Measurements from ENCODE around the gene HARBI1. TPM values are rescaled to one million over a fixed set of nuclear protein-coding genes. Genes with fewer than 3 reads are reported as not detected.

HARBI1 gene
- total and polyA plus RNA-seq, 3 experiments from 2014 or later = 4.6 to 12.9 (median 5.3) TPM

- POLR2A ChIA-PET = no interaction called here
- Histone ChIP-seq H3K36me3 (ENCODE audit: insufficient read depth, low read length) (no peaks in the 10 kb centered on the region), H3K4me1 (ENCODE audit: insufficient read depth, low read length) (no peaks in the 10 kb centered on the region), H3K9me3 (ENCODE audit: low read length) (no peaks in the 10 kb centered on the region), H3K4me3 (ENCODE audit: low read length) (no peak overlapping the region), H3K27ac (ENCODE audit: low read depth, low read length) (no peak overlapping the region), H3K27me3 (ENCODE audit: insufficient read depth, low read length, poor library complexity, severe bottlenecking) (no peaks in the 10 kb centered on the region)
- no peaks in the 10 kb centered on the region for H3K9me3 Mint-ChIP-seq
- H3K27ac Mint-ChIP-seq = no peak overlapping the region
- H3K27me3 Mint-ChIP-seq = no peaks in the 10 kb centered on the region
- H3K4me1 Mint-ChIP-seq = no peaks in the 10 kb centered on the region
- no peak overlapping the region for H3K4me3 Mint-ChIP-seq
- DNase-seq = no peak
- H3K36me3 Mint-ChIP-seq = peaks cover 0 to 14% (median 0%) of the 10 kb centered on the region in 3 donors
- CTCF ChIA-PET = no interaction called here
Observed at GRCh38 chr11:46600194-46600960, 16.6 kb downstream of the HARBI1 start.

GRCh38 chr11:46599340-46600193 lies 17.5 kb downstream of the HARBI1 start:
- no peaks in the 10 kb centered on the region for H3K27me3 ChIP-seq (ENCODE audit: insufficient read depth, low read length, poor library complexity, severe bottlenecking)
- peak overlapping the region in 1 of 8 donors; percentile 68 for H3K27ac Mint-ChIP-seq
- POLR2A ChIA-PET = no interaction called here

GRCh38 chr11:46597609-46598219 lies 19.3 kb downstream of the HARBI1 start:
- H3K9me3 Mint-ChIP-seq = no peaks in the 10 kb centered on the region
- no peak overlapping the region for H3K27ac ChIP-seq (ENCODE audit: low read depth, low read length)
- no peaks in the 10 kb centered on the region for H3K36me3 ChIP-seq (ENCODE audit: insufficient read depth, low read length)
- H3K27me3 ChIP-seq (ENCODE audit: insufficient read depth, low read length, poor library complexity, severe bottlenecking) = no peaks in the 10 kb centered on the region
- POLR2A ChIA-PET = no interaction called here
- no peak overlapping the region for H3K27ac Mint-ChIP-seq
- H3K4me3 Mint-ChIP-seq = peak overlapping the region in 1 of 7 donors; percentile 17
- H3K36me3 Mint-ChIP-seq = peaks cover 0 to 14% (median 0%) of the 10 kb centered on the region in 3 donors
- no peak for DNase-seq
- peaks cover 0 to 1% of the 10 kb centered on the region in 2 donors for H3K27me3 Mint-ChIP-seq
- CTCF ChIA-PET = interaction anchor here (0.7 kb wide), 2 partner anchors 207 to 1037 kb away, joined by 3 read pairs; no protein-coding TSS in a partner anchor
- no peak overlapping the region for H3K4me3 ChIP-seq (ENCODE audit: low read length)
- peaks cover 14 to 17% (median 16%) of the 10 kb centered on the region in 3 donors for H3K4me1 Mint-ChIP-seq
- H3K4me1 ChIP-seq (ENCODE audit: insufficient read depth, low read length) = peaks cover 14% of the 10 kb centered on the region
- no peaks in the 10 kb centered on the region for H3K9me3 ChIP-seq (ENCODE audit: low read length)

More at GRCh38 chr11:46599340-46600193, 17.5 kb downstream of the HARBI1 start:
- H3K36me3 ChIP-seq (ENCODE audit: insufficient read depth, low read length) = no peaks in the 10 kb centered on the region
- no peak overlapping the region for H3K27ac ChIP-seq (ENCODE audit: low read depth, low read length)
- H3K9me3 ChIP-seq (ENCODE audit: low read length) = no peaks in the 10 kb centered on the region
- no peaks in the 10 kb centered on the region for H3K4me1 Mint-ChIP-seq
- H3K4me3 Mint-ChIP-seq = peak overlapping the region in 1 of 7 donors; percentile 35
- H3K4me3 ChIP-seq (ENCODE audit: low read length) = no peak overlapping the region
- peaks cover 2% of the 10 kb centered on the region for H3K4me1 ChIP-seq (ENCODE audit: insufficient read depth, low read length)
- no peak for DNase-seq
- H3K9me3 Mint-ChIP-seq = no peaks in the 10 kb centered on the region
- CTCF ChIA-PET = no interaction called here
- H3K36me3 Mint-ChIP-seq = peaks cover 0 to 14% (median 0%) of the 10 kb centered on the region in 3 donors
- no peaks in the 10 kb centered on the region for H3K27me3 Mint-ChIP-seq

- Mint-ChIP-seq H3K4me1 (peaks cover 19 to 23% (median 22%) of the 10 kb centered on the region in 3 donors), H3K27me3 (peaks cover 0 to 1% of the 10 kb centered on the region in 2 donors), H3K36me3 (peaks cover 0 to 13% (median 0%) of the 10 kb centered on the region in 3 donors), H3K9me3 (no peaks in the 10 kb centered on the region), H3K27ac (no peak overlapping the region), H3K4me3 (no peak overlapping the region)
- Histone ChIP-seq H3K4me1 (ENCODE audit: insufficient read depth, low read length) (peaks cover 20% of the 10 kb centered on the region), H3K27me3 (ENCODE audit: insufficient read depth, low read length, poor library complexity, severe bottlenecking) (no peaks in the 10 kb centered on the region), H3K36me3 (ENCODE audit: insufficient read depth, low read length) (no peaks in the 10 kb centered on the region), H3K9me3 (ENCODE audit: low read length) (no peaks in the 10 kb centered on the region), H3K4me3 (ENCODE audit: low read length) (no peak overlapping the region), H3K27ac (ENCODE audit: low read depth, low read length) (no peak overlapping the region)
- CTCF ChIA-PET = interaction anchor here (0.7 kb wide), 2 partner anchors 207 to 1038 kb away, joined by 3 read pairs; no protein-coding TSS in a partner anchor
- no peak for DNase-seq
- POLR2A ChIA-PET = interaction anchor here (0.6 kb wide), 1 partner anchor 960 kb away, joined by 3 read pairs; no protein-coding TSS in a partner anchor
Observed at GRCh38 chr11:46597155-46597554, 19.9 kb downstream of the HARBI1 start.

- ChIA-PET CTCF (interaction anchor here (1.4 to 2.6 kb wide), 2 partner anchors 17 to 23 kb away, joined by 8 to 13 read pairs; partner anchors contain the start of genes ATG13 and HARBI1), POLR2A (interaction anchor here (1.2 kb wide), 2 partner anchors 24 to 34 kb away, joined by 5 to 8 read pairs; no protein-coding TSS in a partner anchor)
- Mint-ChIP-seq H3K4me3 (peak overlapping the region in 2 of 7 donors; percentile 98), H3K27ac (peak overlapping the region in 1 of 8 donors; percentile 84), H3K27me3 (peaks cover 0 to 1% of the 10 kb centered on the region in 2 donors), H3K36me3 (peaks cover 0 to 13% (median 2%) of the 10 kb centered on the region in 3 donors), H3K4me1 (peaks cover 28 to 41% (median 41%) of the 10 kb centered on the region in 3 donors), H3K9me3 (no peaks in the 10 kb centered on the region)
- peaks cover 3% of the 10 kb centered on the region for H3K36me3 ChIP-seq (ENCODE audit: insufficient read depth, low read length)
- H3K4me3 ChIP-seq (ENCODE audit: low read length) = no peak overlapping the region
- no peaks in the 10 kb centered on the region for H3K27me3 ChIP-seq (ENCODE audit: insufficient read depth, low read length, poor library complexity, severe bottlenecking)
- H3K27ac ChIP-seq (ENCODE audit: low read depth, low read length) = no peak overlapping the region
- DNase-seq = no peak
- no peaks in the 10 kb centered on the region for H3K9me3 ChIP-seq (ENCODE audit: low read length)
- H3K4me1 ChIP-seq (ENCODE audit: insufficient read depth, low read length) = peaks cover 35% of the 10 kb centered on the region
Observed at GRCh38 chr11:46594785-46595184, 22.2 kb downstream of the HARBI1 start.

- H3K27ac Mint-ChIP-seq = peak overlapping the region; percentile 29 to 98 (median 95)
Observed at GRCh38 chr11:46594374-46594700, 22.7 kb downstream of the HARBI1 start.

More at GRCh38 chr11:46594374-46594700, 22.7 kb downstream of the HARBI1 start:
- peak overlapping the region; percentile 96 to 99 (median 98) for H3K4me3 Mint-ChIP-seq
- peaks cover 0 to 13% (median 2%) of the 10 kb centered on the region in 3 donors for H3K36me3 Mint-ChIP-seq
- peaks cover 28 to 44% (median 43%) of the 10 kb centered on the region in 3 donors for H3K4me1 Mint-ChIP-seq
- peak overlapping the region; percentile 71 for H3K27ac ChIP-seq (ENCODE audit: low read depth, low read length)
- POLR2A ChIA-PET = interaction anchor here (0.6 to 1.2 kb wide), 4 partner anchors 8 to 33 kb away, joined by 3 to 8 read pairs (median 6); no protein-coding TSS in a partner anchor
- peaks cover 0 to 1% of the 10 kb centered on the region in 2 donors for H3K27me3 Mint-ChIP-seq
- H3K9me3 Mint-ChIP-seq = no peaks in the 10 kb centered on the region
- CTCF ChIA-PET = interaction anchor here (0.6 to 2.6 kb wide), 3 partner anchors 18 to 23 kb away, joined by 3 to 13 read pairs (median 8); partner anchors contain the start of genes ATG13 and HARBI1
- H3K9me3 ChIP-seq (ENCODE audit: low read length) = no peaks in the 10 kb centered on the region
- H3K4me3 ChIP-seq (ENCODE audit: low read length) = peak overlapping the region; percentile 90
- no peaks in the 10 kb centered on the region for H3K27me3 ChIP-seq (ENCODE audit: insufficient read depth, low read length, poor library complexity, severe bottlenecking)
- peaks cover 3% of the 10 kb centered on the region for H3K36me3 ChIP-seq (ENCODE audit: insufficient read depth, low read length)
- peaks cover 39% of the 10 kb centered on the region for H3K4me1 ChIP-seq (ENCODE audit: insufficient read depth, low read length)
- DNase-seq = no peak
